LNCaP clone FGC (cell line): ENCODE results near the gene ERICH4.

Experiments
- DNase-seq: peaks from one replicate; pipeline ENCODE4 v3.0.0-alpha.2; 2011; ENCODE audit warnings: low read depth
- H3K4me3 ChIP-seq: 2 replicates; pipeline ENCODE4 v1.5.1; 2011; ENCODE audit warnings: mild to moderate bottlenecking, low read depth, low read length, control low read depth
- TF ChIP-seq, protein P1 (sequence below): IDR thresholded peaks from 2 replicates; pipeline ENCODE4 v1.5.1; 2012; ENCODE audit warnings: mild to moderate bottlenecking; ENCODE audit not compliant: control insufficient read depth, insufficient read depth; ENCODE audit errors: extremely low read depth

ERICH4 gene

DNA sequence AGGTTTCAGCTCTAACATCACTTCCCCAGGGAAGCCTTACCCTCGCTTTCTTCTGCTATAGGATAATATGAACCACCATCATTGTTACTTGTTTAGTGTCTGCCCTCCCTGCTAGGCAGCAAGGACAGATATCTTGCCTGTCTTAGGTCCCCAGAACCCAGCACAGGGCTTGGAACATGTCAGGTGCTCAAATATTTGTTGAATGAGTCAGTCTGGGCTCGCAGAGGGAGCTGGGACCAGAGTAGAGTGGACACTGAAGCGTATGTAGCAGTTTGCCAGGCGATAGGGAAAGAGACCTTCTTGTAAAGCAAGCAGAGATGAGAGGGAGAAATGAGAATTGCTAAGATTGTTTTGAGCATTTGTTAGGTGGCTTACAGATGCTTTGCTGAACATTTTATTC is 33.7 kb upstream of the ERICH4 start:
- peak; percentile 65 for DNase-seq
- no peak overlapping the region for H3K4me3 ChIP-seq
- TF ChIP-seq, protein P1, sequence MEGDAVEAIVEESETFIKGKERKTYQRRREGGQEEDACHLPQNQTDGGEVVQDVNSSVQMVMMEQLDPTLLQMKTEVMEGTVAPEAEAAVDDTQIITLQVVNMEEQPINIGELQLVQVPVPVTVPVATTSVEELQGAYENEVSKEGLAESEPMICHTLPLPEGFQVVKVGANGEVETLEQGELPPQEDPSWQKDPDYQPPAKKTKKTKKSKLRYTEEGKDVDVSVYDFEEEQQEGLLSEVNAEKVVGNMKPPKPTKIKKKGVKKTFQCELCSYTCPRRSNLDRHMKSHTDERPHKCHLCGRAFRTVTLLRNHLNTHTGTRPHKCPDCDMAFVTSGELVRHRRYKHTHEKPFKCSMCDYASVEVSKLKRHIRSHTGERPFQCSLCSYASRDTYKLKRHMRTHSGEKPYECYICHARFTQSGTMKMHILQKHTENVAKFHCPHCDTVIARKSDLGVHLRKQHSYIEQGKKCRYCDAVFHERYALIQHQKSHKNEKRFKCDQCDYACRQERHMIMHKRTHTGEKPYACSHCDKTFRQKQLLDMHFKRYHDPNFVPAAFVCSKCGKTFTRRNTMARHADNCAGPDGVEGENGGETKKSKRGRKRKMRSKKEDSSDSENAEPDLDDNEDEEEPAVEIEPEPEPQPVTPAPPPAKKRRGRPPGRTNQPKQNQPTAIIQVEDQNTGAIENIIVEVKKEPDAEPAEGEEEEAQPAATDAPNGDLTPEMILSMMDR, result no peak

DNA sequence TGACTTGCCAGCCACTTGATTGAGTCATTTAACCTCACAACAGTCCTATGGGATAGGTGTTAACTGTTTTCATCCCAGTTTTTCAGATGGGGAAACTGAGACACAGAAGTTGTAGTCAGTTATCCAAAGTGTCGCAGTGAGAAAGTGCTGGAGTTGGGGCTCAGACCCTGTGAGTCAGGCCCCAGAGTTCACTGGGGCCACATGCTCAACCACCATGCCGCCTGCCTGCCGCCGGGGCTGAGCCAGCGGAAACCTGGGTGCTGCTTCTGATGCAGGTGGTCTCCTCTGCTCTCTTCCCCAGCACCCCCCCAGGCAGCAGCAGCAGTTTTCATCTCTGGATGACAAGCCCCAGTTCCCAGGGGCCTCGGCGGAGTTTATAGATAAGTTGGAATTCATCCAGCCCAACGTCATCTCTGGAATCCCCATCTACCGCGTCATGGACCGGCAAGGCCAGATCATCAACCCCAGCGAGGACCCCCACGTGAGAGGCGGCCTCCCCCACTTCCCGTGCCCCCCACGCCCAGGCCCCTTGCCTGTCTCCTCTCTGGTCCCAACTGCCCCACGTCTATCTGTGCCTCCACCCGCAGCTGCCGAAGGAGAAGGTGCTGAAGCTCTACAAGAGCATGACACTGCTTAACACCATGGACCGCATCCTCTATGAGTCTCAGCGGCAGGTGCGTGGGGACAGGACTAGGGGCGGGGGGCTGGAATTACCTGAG is 32.5 kb upstream of the ERICH4 start:
- no peak for DNase-seq
- H3K4me3 ChIP-seq, result no peak overlapping the region
- TF ChIP-seq, protein P1, result no peak

DNA sequence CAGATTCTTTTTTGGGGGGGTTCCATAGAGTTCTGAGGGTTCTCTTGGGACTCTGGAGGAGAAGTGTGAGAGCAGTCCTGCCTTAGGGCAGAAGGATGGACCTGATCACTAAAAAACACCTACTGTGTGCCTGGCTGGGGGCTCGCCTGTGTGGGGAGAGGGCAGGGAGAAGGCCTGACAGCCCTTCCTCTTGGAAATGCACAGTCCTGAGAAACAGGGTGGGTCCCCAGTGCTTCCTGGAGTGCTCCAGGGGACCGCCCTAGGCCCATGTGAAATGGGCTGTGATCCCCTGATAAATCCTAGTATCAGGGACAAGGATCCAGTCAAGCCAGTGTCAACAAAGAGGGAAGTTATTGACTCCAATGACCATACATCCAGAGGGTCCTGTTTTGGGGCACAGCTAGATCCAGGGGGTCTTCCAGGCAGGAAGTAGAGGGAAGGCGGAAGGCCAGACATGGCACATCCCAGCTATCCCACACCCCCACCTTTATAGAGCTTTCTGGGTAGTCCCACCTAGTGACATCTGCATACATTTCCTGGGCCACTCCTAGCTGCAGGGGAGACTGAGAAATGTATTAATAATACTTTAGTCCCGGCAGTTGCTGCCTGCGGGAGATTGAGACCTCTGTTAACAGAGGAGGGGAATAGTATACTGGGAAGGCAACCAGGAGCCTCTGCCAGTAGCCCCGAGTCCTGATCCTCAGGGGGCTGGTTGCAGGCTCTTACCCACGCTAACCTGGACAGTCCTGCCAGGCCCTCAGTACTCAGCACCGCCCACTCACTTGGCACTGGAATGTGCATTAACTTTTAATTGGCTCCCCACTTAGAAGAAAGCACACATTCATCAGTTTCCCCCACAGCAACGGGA is 31.6 kb upstream of the ERICH4 start:
- H3K4me3 ChIP-seq, result no peak overlapping the region
- TF ChIP-seq, protein P1, result no peak
- no peak for DNase-seq

DNA sequence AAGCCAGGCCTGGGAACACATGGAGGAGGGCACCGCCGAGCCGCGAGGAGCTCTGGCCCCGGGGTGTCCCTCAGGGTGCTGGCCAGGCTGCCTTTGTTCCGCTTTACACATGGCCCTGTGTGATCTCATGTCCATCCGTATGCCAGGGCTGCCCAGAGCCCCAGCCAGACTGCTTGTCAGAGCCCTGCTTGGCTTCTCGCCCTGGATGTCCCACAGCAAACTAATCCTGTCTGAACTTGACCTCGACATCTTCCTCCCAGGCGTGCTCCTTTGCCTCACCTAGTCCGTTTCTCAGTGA is 31.0 kb upstream of the ERICH4 start:
- TF ChIP-seq, protein P1, result no peak
- H3K4me3 ChIP-seq, result no peak overlapping the region
- no peak for DNase-seq

DNA sequence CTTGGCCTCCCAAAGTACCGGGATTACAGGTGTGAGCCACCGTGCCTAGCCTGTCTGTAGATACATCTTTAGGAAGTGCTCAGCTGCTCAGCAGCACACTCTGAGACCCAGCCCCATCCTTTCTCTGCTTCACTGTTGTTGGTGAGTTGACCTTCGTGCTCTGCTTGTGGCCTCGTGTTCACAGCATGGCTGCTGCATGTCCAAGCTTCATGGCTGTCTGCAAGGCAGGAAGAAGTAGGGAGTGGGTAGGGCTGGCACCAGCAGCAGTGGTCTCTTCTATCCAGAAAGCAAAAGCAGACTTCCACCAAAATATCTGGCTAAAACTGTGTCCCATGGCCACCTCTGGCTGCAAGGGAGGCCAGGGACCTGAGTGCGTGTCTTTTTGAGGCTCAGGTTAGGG is 30.0 kb upstream of the ERICH4 start:
- no peak for DNase-seq
- TF ChIP-seq, protein P1, result no peak
- H3K4me3 ChIP-seq, result no peak overlapping the region

DNA sequence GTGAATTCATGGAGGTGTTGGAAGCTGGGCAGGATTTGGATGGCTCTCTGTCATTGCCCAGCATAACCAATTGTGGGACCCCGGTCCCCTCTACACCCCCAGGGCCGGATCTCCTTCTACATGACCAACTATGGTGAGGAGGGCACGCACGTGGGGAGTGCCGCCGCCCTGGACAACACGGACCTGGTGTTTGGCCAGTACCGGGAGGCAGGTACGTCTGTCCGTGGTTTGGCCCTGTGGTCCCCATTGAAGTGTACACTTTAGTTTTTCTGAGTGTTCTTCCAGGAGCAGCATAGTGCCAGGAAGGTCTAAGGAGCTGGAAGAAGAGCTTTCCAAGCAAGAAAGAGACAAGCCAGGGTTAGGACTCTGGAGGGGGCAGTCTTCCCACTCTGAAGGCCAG is 29.0 kb upstream of the ERICH4 start:
- no peak for DNase-seq
- no peak overlapping the region for H3K4me3 ChIP-seq
- TF ChIP-seq, protein P1, result no peak
